Glomerular visceral epithelial cell (primary cell): ENCODE measurements around the gene LY6G6C.
A peak's percentile ranks its signal among the peaks of the same experiment; 100 is the strongest.

ENCODE experiments used
- DNase-seq: peaks from one replicate; pipeline ENCODE4 v3.0.0-alpha.2; 2016; ENCODE audit errors: extremely low spot score

LY6G6C gene

GRCh38 chr6:31721351-31722020 lies at the start of gene LY6G6C:
Gene LY6G6C, minus strand, starts transcription at chr6:31721746. Its CDS starts 67 bp downstream, at chr6:31721679.
- no peak for DNase-seq

GRCh38 chr6:31770860-31771259 lies 49.3 kb upstream of the LY6G6C start:
- no peak for DNase-seq

GRCh38 chr6:31769684-31770371 lies 48.3 kb upstream of the LY6G6C start:
- DNase-seq = peak; percentile 81

- no peak for DNase-seq
These were observed 47.1 kb upstream of the LY6G6C start for GRCh38 chr6:31768363-31769257.

GRCh38 chr6:31767096-31767645 lies 45.6 kb upstream of the LY6G6C start:
- no peak for DNase-seq

- no peak for DNase-seq
These were observed 44.6 kb upstream of the LY6G6C start for GRCh38 chr6:31765910-31766794.

GRCh38 chr6:31765559-31765909 lies 44.0 kb upstream of the LY6G6C start:
- DNase-seq = no peak

GRCh38 chr6:31764198-31764597 lies 42.7 kb upstream of the LY6G6C start:
- DNase-seq = no peak

GRCh38 chr6:31763619-31763940 lies 42.0 kb upstream of the LY6G6C start:
- DNase-seq = peak; percentile 35

- DNase-seq = no peak
These were observed 41.5 kb upstream of the LY6G6C start for GRCh38 chr6:31762878-31763618.

GRCh38 chr6:31762356-31762755 lies 40.8 kb upstream of the LY6G6C start, which contains the start of gene SAPCD1:
Gene SAPCD1, plus strand, starts transcription at chr6:31762656. Its CDS starts 399 bp downstream, at chr6:31763055.
- no peak for DNase-seq

- no peak for DNase-seq
These were observed 39.8 kb upstream of the LY6G6C start for GRCh38 chr6:31761343-31761742.

- DNase-seq = no peak
These were observed 39.2 kb upstream of the LY6G6C start for GRCh38 chr6:31760790-31761189.

- DNase-seq = no peak
These were observed 36.7 kb upstream of the LY6G6C start for GRCh38 chr6:31758281-31758680.

- peak; percentile 57 for DNase-seq
These were observed 31.3 kb upstream of the LY6G6C start for GRCh38 chr6:31752739-31753319.

GRCh38 chr6:31750411-31751022 lies 29.0 kb upstream of the LY6G6C start:
- DNase-seq = no peak

- DNase-seq = no peak
These were observed 27.9 kb upstream of the LY6G6C start for GRCh38 chr6:31749301-31750036.

GRCh38 chr6:31744422-31744821 lies 22.9 kb upstream of the LY6G6C start:
- DNase-seq = no peak

- no peak for DNase-seq
These were observed 21.3 kb upstream of the LY6G6C start for GRCh38 chr6:31742894-31743293.
